HepG2 (cell line): ENCODE results near the gene ABCC10. TPM values are rescaled to one million over a fixed set of nuclear protein-coding genes. Genes with fewer than 3 reads are reported as not detected.

Experiments used
- ATAC-seq: fragments of 200-7000 bp; cut with Tn5 transposase; 3 replicates; pipeline ENCODE4 v1.9.1; 2020; ENCODE audit warnings: mild to moderate bottlenecking, moderate library complexity
- BruUV-seq: library from RNA; stranded (reverse); fragments of 400-500 nt; replicated peaks from 2 replicates; lab custom pipeline; 2021; lab: Mats Ljungman, UMichigan
- CTCF ChIA-PET: fragments of 300-600 bp; formaldehyde crosslinking; extraction: SDS; loops from one replicate; lab custom pipeline; 2021; ENCODE audit warnings: low total read pairs, inconsistent platforms, low intra/inter-chr PET ratio; lab: Yijun Ruan, JAX
- POLR2A ChIA-PET: fragments of 350-600 bp; sonication (Branson Sonifier 250); formaldehyde crosslinking; loops from one replicate; lab custom pipeline; 2020; ENCODE audit warnings: antibody characterized with exemption, inconsistent platforms; lab: Yijun Ruan, JAX
- DNase-seq: peaks from one replicate; pipeline ENCODE4 v3.0.0-alpha.2; 2015; ENCODE audit warnings: low spot score
- FAIRE-seq: peaks from 3 replicates; lab custom pipeline; 2011; peaks lifted over from hg19 to GRCh38; lab: Jason Lieb, UNC
- H2AFZ ChIP-seq: one replicate; pipeline ENCODE4 v1.6.1; 2011; ENCODE audit warnings: low read length, inconsistent platforms
- H3K27ac ChIP-seq: fragments of 300-600 bp; 3 replicates; pipeline ENCODE4 v1.8.0; 2011; ENCODE audit warnings: mixed run types, mild to moderate bottlenecking, mixed read lengths, low read length, inconsistent platforms; ENCODE audit not compliant: insufficient read depth; ENCODE audit errors: extremely low read length
- H3K27me3 ChIP-seq, 2 experiments: fragments of 200-600 bp in 1 of 2; 2 replicates in 1 of 2; 3 replicates in 1 of 2; pipeline versions ENCODE4 v1.6.0 to v1.8.0; 2011; ENCODE audit warnings: low read length in 2 of 2, mild to moderate bottlenecking in 2 of 2, moderate library complexity in 2 of 2, inconsistent platforms in 1 of 2; ENCODE audit not compliant: insufficient read depth in 2 of 2, control insufficient read depth in 1 of 2
- H3K36me3 ChIP-seq, 2 experiments: fragments of 200-600 bp in 1 of 2; replicated peaks in 1 of 2; 2 replicates in 1 of 2; 3 replicates in 1 of 2; pipeline versions ENCODE4 v1.5.1 to v1.8.0; 2011; ENCODE audit warnings: low read length in 2 of 2, inconsistent platforms in 1 of 2; ENCODE audit not compliant: insufficient read depth in 2 of 2, control insufficient read depth in 1 of 2
- H3K4me1 ChIP-seq: 2 replicates; pipeline ENCODE4 v1.5.1; 2012; ENCODE audit warnings: low read length, inconsistent platforms; ENCODE audit not compliant: insufficient read depth
- H3K4me2 ChIP-seq: 2 replicates; pipeline ENCODE4 v1.6.0; 2011; ENCODE audit warnings: low read depth, low read length, inconsistent platforms
- H3K4me3 ChIP-seq, 3 experiments: fragments of 200-600 bp in 1 of 3; sonication (generic), shearing (Covaris generic) in 1 of 3; replicated peaks in 1 of 3; 2 replicates each; pipeline ENCODE4 v1.5.1; 2011 to 2016; ENCODE audit warnings: low read length in 3 of 3, inconsistent platforms in 2 of 3, low read depth in 2 of 3, mild to moderate bottlenecking in 2 of 3, control low read depth in 1 of 3, mixed read lengths in 1 of 3; ENCODE audit not compliant: insufficient read depth in 1 of 3
- H3K79me2 ChIP-seq: one replicate; pipeline ENCODE4 v1.6.1; 2011; ENCODE audit warnings: low read length, inconsistent platforms; ENCODE audit not compliant: insufficient read depth
- H3K9ac ChIP-seq: 2 replicates; pipeline ENCODE4 v1.6.0; 2011; ENCODE audit warnings: mild to moderate bottlenecking, low read depth, low read length, inconsistent platforms; ENCODE audit not compliant: insufficient read depth
- H3K9me3 ChIP-seq: 2 replicates; pipeline ENCODE4 v1.5.1; 2012; ENCODE audit warnings: mild to moderate bottlenecking, low read length
- H4K20me1 ChIP-seq: 2 replicates; pipeline ENCODE4 v1.6.0; 2011; ENCODE audit warnings: inconsistent platforms, mild to moderate bottlenecking, low read length, moderate library complexity; ENCODE audit not compliant: insufficient read depth
- ESRRA ChIP-seq: sonication (generic); formaldehyde crosslinking; IDR thresholded peaks from 2 replicates; pipeline ENCODE4 v1.5.1; 2020; ENCODE audit warnings: mild to moderate bottlenecking, low read depth, missing genetic modification reagents
- HDAC6 ChIP-seq: fragments of 200-600 bp; sonication (generic); IDR thresholded peaks from 2 replicates; pipeline ENCODE4 v1.7.0; 2017; ENCODE audit warnings: mild to moderate bottlenecking, antibody characterized with exemption, low read length, low read depth
- HNF4A ChIP-seq: sonication (generic); formaldehyde crosslinking; IDR thresholded peaks from 2 replicates; pipeline ENCODE4 v1.4.0; 2020; ENCODE audit warnings: missing genetic modification reagents
- KLF13 ChIP-seq: sonication (generic); formaldehyde crosslinking; IDR thresholded peaks from 2 replicates; pipeline ENCODE4 v1.4.0; 2020; ENCODE audit warnings: mild to moderate bottlenecking, missing genetic modification reagents
- KLF15 ChIP-seq: sonication (generic); formaldehyde crosslinking; IDR thresholded peaks from 2 replicates; pipeline ENCODE4 v1.8.1; 2023; ENCODE audit warnings: borderline replicate concordance, mild to moderate bottlenecking, inconsistent platforms, missing genetic modification reagents, mixed read lengths
- MTA1 ChIP-seq: sonication (generic); formaldehyde crosslinking; IDR thresholded peaks from 2 replicates; pipeline ENCODE4 v1.4.0; 2020; ENCODE audit warnings: missing genetic modification reagents, mild to moderate bottlenecking, borderline replicate concordance
- RNF2 ChIP-seq: fragments of 450-650 bp; conservative IDR thresholded peaks from 2 replicates; pipeline ENCODE4 v1.6.1; 2016; ENCODE audit warnings: low read depth
- SMARCE1 ChIP-seq: fragments of 450-650 bp; IDR thresholded peaks from 2 replicates; pipeline ENCODE4 v1.6.1; 2017; ENCODE audit warnings: borderline replicate concordance
- U2AF1 ChIP-seq: fragments of 200-400 bp; formaldehyde crosslinking; optimal IDR thresholded peaks from 2 replicates; pipeline ENCODE3; 2017; ENCODE audit warnings: mild to moderate bottlenecking, low read depth, low read length
- ZBTB1 ChIP-seq: sonication (generic); formaldehyde crosslinking; IDR thresholded peaks from 2 replicates; pipeline ENCODE4 v1.4.0; 2020; ENCODE audit warnings: missing genetic modification reagents, borderline replicate concordance
- ZBTB7A ChIP-seq: sonication (generic); formaldehyde crosslinking; IDR thresholded peaks from 2 replicates; pipeline ENCODE4 v1.8.0; 2022; ENCODE audit warnings: mild to moderate bottlenecking, missing genetic modification reagents
- ZMYM3 ChIP-seq: sonication (generic); formaldehyde crosslinking; IDR thresholded peaks from 2 replicates; pipeline ENCODE4 v1.5.1; 2020; ENCODE audit warnings: mild to moderate bottlenecking, missing genetic modification reagents
- ZNF326 ChIP-seq: sonication (generic); formaldehyde crosslinking; IDR thresholded peaks from 2 replicates; pipeline ENCODE4 v1.4.0; 2020; ENCODE audit warnings: missing genetic modification reagents, borderline replicate concordance
- ZNF704 ChIP-seq: sonication (generic); formaldehyde crosslinking; IDR thresholded peaks from 2 replicates; pipeline ENCODE4 v1.8.1; 2023; ENCODE audit warnings: mild to moderate bottlenecking, inconsistent platforms, moderate library complexity, missing genetic modification reagents, borderline replicate concordance
- ZNF841 ChIP-seq: sonication (generic); formaldehyde crosslinking; IDR thresholded peaks from 2 replicates; pipeline ENCODE4 v1.8.1; 2023; ENCODE audit warnings: missing genetic modification reagents, borderline replicate concordance
- WGBS: methylation state at CpG from one replicate; pipeline ENCODE4 v1.1.6; 2017; ENCODE audit warnings: low lambda C conversion rate; 5-methylcytosine and 5-hydroxymethylcytosine counted together
- in situ Hi-C: cut with HindIII; loops from 2 replicates; pipeline ENCODE4 v1.10.0; 2017; ENCODE audit warnings: low pct_unique_long_range_greater_than_20kb; ENCODE audit not compliant: extremely low pct_ligation_motif_present
- intact Hi-C: fragments of 100-400 bp; cut with micrococcal nuclease; formaldehyde crosslinking; loops from one replicate; pipeline ENCODE4 v1.10.0; 2022; ENCODE audit not compliant: unreplicated experiment
- polyA plus RNA-seq, 8 experiments: library from polyadenylated mRNA; depleted of rRNA in 3 of 8; stranded (reverse) in 7 of 8; unstranded in 1 of 8; fragments of >200 nt; fragmentation: Illumina TruSeq in 4 of 8; extraction: Trizol in 4 of 8; gene quantifications; 2 replicates each; pipeline versions ENCODE4 v1.2.1 to v1.2.3, GENCODE V29; 2011 to 2016; ENCODE audit warnings: low read depth in 4 of 8, missing spikeins in 1 of 8, mixed read lengths in 1 of 8; ENCODE audit not compliant: insufficient read depth in 1 of 8
- total RNA-seq, 5 experiments: library from RNA; depleted of rRNA; stranded (reverse); fragments of >200 nt; fragmentation: Illumina TruSeq; extraction: Trizol; gene quantifications; 2 replicates each; pipeline ENCODE4 v1.2.3, GENCODE V29; 2016; ENCODE audit warnings: low read depth in 1 of 5
- TF ChIP-seq, protein P1 (sequence below): sonication (generic); formaldehyde crosslinking; IDR thresholded peaks from 2 replicates; pipeline ENCODE4 v1.9.0; 2021; ENCODE audit warnings: missing genetic modification reagents, borderline replicate concordance

ABCC10 gene
- total and polyA plus RNA-seq, 2 of the 13 experiments (the other 11 are each of a cell fraction or from before 2014, with no cell fraction given) = 16.0 to 24.3 TPM

DNA sequence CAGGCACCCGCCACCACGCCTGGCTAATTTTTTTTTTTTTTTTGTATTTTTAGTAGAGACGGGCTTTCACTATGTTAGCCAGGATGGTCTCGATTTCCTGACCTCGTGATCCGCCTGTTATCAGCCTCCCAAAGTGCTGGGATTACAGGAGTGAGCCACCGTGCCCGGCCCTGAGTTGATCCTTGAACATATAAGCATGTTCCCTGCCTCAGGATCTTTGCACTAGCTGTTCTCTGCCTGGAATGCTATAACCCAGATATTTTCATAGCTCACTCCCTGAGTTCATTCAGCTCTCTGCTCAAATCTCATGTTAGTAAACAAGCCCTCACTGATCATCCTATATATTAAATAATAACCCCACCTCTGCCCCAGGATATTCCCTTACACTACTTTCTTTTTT, 37.0 kb downstream of the ABCC10 start:
- TF ChIP-seq MTA1 (CRISPR knock-in tag) = no peak
- no peak for TF ChIP-seq KLF13 (CRISPR knock-in tag)
- peak; percentile 82; the same call in 1 of the 2 replicates for TF ChIP-seq ZMYM3 (CRISPR knock-in tag)
- intact Hi-C loops = no loop called here
- no peak overlapping the region for H3K27ac ChIP-seq
- POLR2A ChIA-PET = interaction anchor here (0.8 kb wide), 2 partner anchors 30 to 32 kb away, joined by 3 to 4 read pairs; no protein-coding TSS in a partner anchor
- H2AFZ ChIP-seq = no peak overlapping the region
- no peaks in the 10 kb centered on the region for H3K79me2 ChIP-seq
- H3K4me1 ChIP-seq = no peaks in the 10 kb centered on the region
- H3K36me3 ChIP-seq = no peaks in the 10 kb centered on the region
- peaks cover 0 to 17% of the 10 kb centered on the region in 2 experiments; a peak in 3 of 5 replicates for H3K27me3 ChIP-seq
- 10% methylated on average over 8 of the region's 8 CpGs for WGBS
- CTCF ChIA-PET = no interaction called here
- BruUV-seq = no TSS peak
- no peak for ATAC-seq
- DNase-seq = no peak
- no peaks in the 10 kb centered on the region for H4K20me1 ChIP-seq
- H3K9ac ChIP-seq = no peak overlapping the region
- H3K9me3 ChIP-seq = no peaks in the 10 kb centered on the region
- in situ Hi-C loops = no loop called here
- 0 out of 2 replicates have a peak overlapping the region, but pooled peaks have one; percentile 3 for H3K4me2 ChIP-seq
- H3K4me3 ChIP-seq = no peak overlapping the region
- FAIRE-seq = no peak

GRCh38 chr6:43465948-43466347, 38.6 kb downstream of the ABCC10 start:
- H4K20me1 ChIP-seq = no peaks in the 10 kb centered on the region
- H3K4me1 ChIP-seq = no peaks in the 10 kb centered on the region
- H3K4me3 ChIP-seq = no peak overlapping the region
- H3K79me2 ChIP-seq = no peaks in the 10 kb centered on the region
- no peak overlapping the region for H3K4me2 ChIP-seq
- no TSS peak for BruUV-seq
- H3K9ac ChIP-seq = no peak overlapping the region
- intact Hi-C loops (no loop called here), in situ Hi-C loops (no loop called here)
- no peaks in the 10 kb centered on the region for H3K9me3 ChIP-seq
- H2AFZ ChIP-seq = no peak overlapping the region
- H3K36me3 ChIP-seq = no peaks in the 10 kb centered on the region
- DNase-seq (no peak), ATAC-seq (peak; percentile 31; the same call in 2 of the 3 replicates), FAIRE-seq (no peak)
- ChIA-PET CTCF (no interaction called here), POLR2A (no interaction called here)
- H3K27me3 ChIP-seq = peaks cover 0 to 17% of the 10 kb centered on the region in 2 experiments; a peak in 3 of 5 replicates
- WGBS = 20% methylated on average over 2 of the region's 2 CpGs
- H3K27ac ChIP-seq = no peak overlapping the region
- no peak for TF ChIP-seq ZNF704 (CRISPR knock-in tag)
- no peak for TF ChIP-seq ZNF326 (CRISPR knock-in tag)
- TF ChIP-seq HNF4A (CRISPR knock-in tag) = no peak
- no peak for TF ChIP-seq ZBTB1
- TF ChIP-seq ZBTB7A (CRISPR knock-in tag) = no peak
- no peak for TF ChIP-seq HDAC6
- TF ChIP-seq, protein P1, sequence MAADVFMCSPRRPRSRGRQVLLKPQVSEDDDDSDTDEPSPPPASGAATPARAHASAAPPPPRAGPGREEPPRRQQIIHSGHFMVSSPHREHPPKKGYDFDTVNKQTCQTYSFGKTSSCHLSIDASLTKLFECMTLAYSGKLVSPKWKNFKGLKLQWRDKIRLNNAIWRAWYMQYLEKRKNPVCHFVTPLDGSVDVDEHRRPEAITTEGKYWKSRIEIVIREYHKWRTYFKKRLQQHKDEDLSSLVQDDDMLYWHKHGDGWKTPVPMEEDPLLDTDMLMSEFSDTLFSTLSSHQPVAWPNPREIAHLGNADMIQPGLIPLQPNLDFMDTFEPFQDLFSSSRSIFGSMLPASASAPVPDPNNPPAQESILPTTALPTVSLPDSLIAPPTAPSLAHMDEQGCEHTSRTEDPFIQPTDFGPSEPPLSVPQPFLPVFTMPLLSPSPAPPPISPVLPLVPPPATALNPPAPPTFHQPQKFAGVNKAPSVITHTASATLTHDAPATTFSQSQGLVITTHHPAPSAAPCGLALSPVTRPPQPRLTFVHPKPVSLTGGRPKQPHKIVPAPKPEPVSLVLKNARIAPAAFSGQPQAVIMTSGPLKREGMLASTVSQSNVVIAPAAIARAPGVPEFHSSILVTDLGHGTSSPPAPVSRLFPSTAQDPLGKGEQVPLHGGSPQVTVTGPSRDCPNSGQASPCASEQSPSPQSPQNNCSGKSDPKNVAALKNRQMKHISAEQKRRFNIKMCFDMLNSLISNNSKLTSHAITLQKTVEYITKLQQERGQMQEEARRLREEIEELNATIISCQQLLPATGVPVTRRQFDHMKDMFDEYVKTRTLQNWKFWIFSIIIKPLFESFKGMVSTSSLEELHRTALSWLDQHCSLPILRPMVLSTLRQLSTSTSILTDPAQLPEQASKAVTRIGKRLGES (CRISPR knock-in tag) = no peak
- no peak for TF ChIP-seq ZNF841
- no peak for TF ChIP-seq RNF2
- TF ChIP-seq ESRRA (CRISPR knock-in tag) = no peak
- no peak for TF ChIP-seq U2AF1
- no peak for TF ChIP-seq KLF15
- TF ChIP-seq SMARCE1 = no peak
